HCT116 (cell line): Measurements from ENCODE around the gene CIROP. TPM values are rescaled to one million over a fixed set of nuclear protein-coding genes. Genes with fewer than 3 reads are reported as not detected.

Experiments
- ATAC-seq: fragments of 200-7000 bp; cut with Tn5 transposase; 2 replicates; pipeline ENCODE4 v1.9.1; 2020; ENCODE audit warnings: mild to moderate bottlenecking, moderate library complexity
- BruUV-seq: library from RNA; stranded (reverse); fragments of 400-500 nt; replicated peaks from 2 replicates; lab custom pipeline; 2021; lab: Mats Ljungman, UMichigan
- CTCF ChIA-PET: fragments of 300-600 bp; sonication (Branson Sonifier 250); formaldehyde crosslinking; loops from one replicate; lab custom pipeline; 2021; ENCODE audit warnings: antibody characterized with exemption; lab: Charles Lee
- POLR2A ChIA-PET: fragments of 300-600, 350-600 bp; sonication (Branson Sonifier 250); formaldehyde crosslinking; loops from one replicate; lab custom pipeline; 2021; ENCODE audit warnings: antibody characterized with exemption; lab: Charles Lee
- RAD21 ChIA-PET, 2 experiments: fragments of 300-600 bp; sonication (Branson Sonifier 250); formaldehyde crosslinking; loops; one replicate each; lab custom pipeline; 2023; ENCODE audit warnings: low total read pairs in 2 of 2; ENCODE audit not compliant: uncharacterized antibody in 2 of 2, unreplicated experiment in 2 of 2, low non-redundant PET in 1 of 2; lab: Charles Lee
- DNase-seq: peaks from one replicate; pipeline ENCODE4 v3.0.0-alpha.2; 2010; ENCODE audit warnings: low read depth, low spot score
- H2AFZ ChIP-seq: fragments of 200-600 bp; shearing (Covaris generic), sonication (generic); 2 replicates; pipeline ENCODE4 v1.6.1; 2017; ENCODE audit warnings: low read depth, mixed run types, mixed read lengths, antibody characterized with exemption, low read length; ENCODE audit not compliant: poor library complexity, severe bottlenecking
- H3K27ac ChIP-seq: 2 replicates; pipeline ENCODE4 v1.5.1; 2012; ENCODE audit warnings: low read depth, low read length
- H3K27me3 ChIP-seq: fragments of 200-600 bp; sonication (generic); 2 replicates; pipeline ENCODE4 v1.6.1; 2016; ENCODE audit warnings: mixed run types, low read length, mixed read lengths; ENCODE audit not compliant: insufficient read depth
- H3K36me3 ChIP-seq, 2 experiments: fragments of 200-500 bp in 1 of 2; fragments of 200-600 bp in 1 of 2; sonication (Bioruptor generic) in 1 of 2; sonication (generic) in 1 of 2; 2 replicates each; pipeline versions ENCODE4 v1.5.1 to v1.6.1; 2014 to 2016; ENCODE audit warnings: low read length in 2 of 2, inconsistent platforms in 1 of 2, mixed read lengths in 1 of 2, mixed run types in 1 of 2; ENCODE audit not compliant: insufficient read depth in 2 of 2, control insufficient read depth in 1 of 2
- H3K4me1 ChIP-seq, 2 experiments: fragments of 200-600 bp in 1 of 2; sonication (generic) in 1 of 2; 2 replicates each; pipeline versions ENCODE4 v1.5.1 to v1.6.1; 2012 to 2017; ENCODE audit warnings: low read length in 2 of 2, inconsistent platforms in 1 of 2, mild to moderate bottlenecking in 1 of 2, mixed read lengths in 1 of 2, mixed run types in 1 of 2, moderate library complexity in 1 of 2; ENCODE audit not compliant: insufficient read depth in 2 of 2, control insufficient read depth in 1 of 2
- H3K4me2 ChIP-seq: fragments of 200-600 bp; sonication (generic); 2 replicates; pipeline ENCODE4 v1.6.1; 2017; ENCODE audit warnings: mixed run types, low read length, mixed read lengths
- H3K4me3 ChIP-seq, 2 experiments: fragments of 200-600 bp in 1 of 2; sonication (generic) in 1 of 2; replicated peaks in 1 of 2; 2 replicates each; pipeline ENCODE4 v1.5.1; 2011 to 2016; ENCODE audit warnings: low read length in 2 of 2, control low read depth in 1 of 2, low read depth in 1 of 2, mild to moderate bottlenecking in 1 of 2, mixed read lengths in 1 of 2, mixed run types in 1 of 2
- H3K79me2 ChIP-seq: fragments of 200-600 bp; sonication (generic); 2 replicates; pipeline ENCODE4 v1.6.1; 2017; ENCODE audit warnings: mild to moderate bottlenecking, mixed run types, low read length, moderate library complexity, mixed read lengths; ENCODE audit not compliant: insufficient read depth
- H3K9ac ChIP-seq: fragments of 200-600 bp; sonication (generic); 2 replicates; pipeline ENCODE4 v1.6.1; 2016; ENCODE audit warnings: low read length, mixed read lengths
- H3K9me2 ChIP-seq: fragments of 200-600 bp; sonication (generic), shearing (Covaris generic); 2 replicates; pipeline ENCODE4 v1.6.1; 2017; ENCODE audit warnings: mixed run types, mild to moderate bottlenecking, moderate library complexity; ENCODE audit not compliant: insufficient read depth
- H3K9me3 ChIP-seq, 2 experiments: fragments of 200-500 bp in 1 of 2; fragments of 200-600 bp in 1 of 2; sonication (Bioruptor generic) in 1 of 2; sonication (generic) in 1 of 2; 2 replicates each; pipeline ENCODE4 v1.6.1; 2014 to 2017; ENCODE audit warnings: low read length in 2 of 2, mixed read lengths in 2 of 2, inconsistent platforms in 1 of 2, low read depth in 1 of 2, mild to moderate bottlenecking in 1 of 2, mixed run types in 1 of 2, moderate library complexity in 1 of 2; ENCODE audit not compliant: control insufficient read depth in 1 of 2, insufficient read depth in 1 of 2
- H4K20me1 ChIP-seq: fragments of 200-600 bp; sonication (generic), shearing (Covaris generic); 2 replicates; pipeline ENCODE4 v1.6.1; 2017; ENCODE audit warnings: mixed run types, mild to moderate bottlenecking, moderate library complexity; ENCODE audit not compliant: insufficient read depth
- ATF3 ChIP-seq: IDR thresholded peaks from 2 replicates; pipeline ENCODE4 v1.6.1; 2012
- EGR1 ChIP-seq: IDR thresholded peaks from 2 replicates; pipeline ENCODE4 v1.6.1; 2012; ENCODE audit warnings: low read depth
- ELF1 ChIP-seq: IDR thresholded peaks from 2 replicates; pipeline ENCODE4 v1.6.1; 2012; ENCODE audit warnings: low read depth, borderline replicate concordance
- EZH2 ChIP-seq: fragments of 200-600 bp; sonication (generic); IDR thresholded peaks from 2 replicates; pipeline ENCODE4 v1.6.1; 2017; ENCODE audit warnings: antibody characterized with exemption, mixed run types
- EZH2phosphoT487 ChIP-seq: fragments of 200-600 bp; IDR thresholded peaks from 2 replicates; pipeline ENCODE4 v1.6.1; 2018; ENCODE audit warnings: antibody characterized with exemption, borderline replicate concordance
- POLR2A ChIP-seq: IDR thresholded peaks from 2 replicates; pipeline ENCODE4 v1.7.0; 2011; ENCODE audit warnings: borderline replicate concordance; ENCODE audit not compliant: insufficient read depth, insufficient read length; ENCODE audit errors: extremely low read depth
- REST ChIP-seq: IDR thresholded peaks from 2 replicates; pipeline ENCODE4 v1.6.1; 2012; ENCODE audit warnings: low read depth
- SIN3A ChIP-seq: IDR thresholded peaks from 2 replicates; pipeline ENCODE4 v1.6.1; 2012; ENCODE audit warnings: low read depth
- SP1 ChIP-seq: IDR thresholded peaks from 2 replicates; pipeline ENCODE4 v1.6.1; 2012; ENCODE audit warnings: low read depth
- TCF7L2 ChIP-seq: IDR thresholded peaks from 2 replicates; pipeline ENCODE4 v1.7.0; 2011; ENCODE audit warnings: borderline replicate concordance, inconsistent platforms; ENCODE audit not compliant: insufficient read depth, insufficient read length; ENCODE audit errors: extremely low read depth
- YY1 ChIP-seq: IDR thresholded peaks from 2 replicates; pipeline ENCODE4 v1.6.1; 2011; ENCODE audit warnings: low read length, low read depth, moderate library complexity, mild to moderate bottlenecking; ENCODE audit not compliant: insufficient replicate concordance; ENCODE audit errors: extremely low read depth
- ZFX ChIP-seq: fragments of 450-650 bp; IDR thresholded peaks from 2 replicates; pipeline ENCODE4 v1.6.1; 2017
- ZNF274 ChIP-seq: fragments of 200-500 bp; sonication (Bioruptor generic); IDR thresholded peaks from 2 replicates; pipeline ENCODE4 v1.6.1; 2014; ENCODE audit warnings: mild to moderate bottlenecking, low read depth, low read length, inconsistent platforms
- intact Hi-C: fragments of 100-400 bp; cut with micrococcal nuclease; formaldehyde crosslinking; loops from 2 replicates; pipeline ENCODE4 v1.10.0; 2022
- total RNA-seq: library from RNA; stranded (reverse); gene quantifications from one replicate; pipeline ENCODE4 v1.2.1, GENCODE V29; 2021; ENCODE audit not compliant: unreplicated experiment
- TF ChIP-seq, protein P1 (sequence below): IDR thresholded peaks from 2 replicates; pipeline ENCODE4 v1.6.1; 2011; ENCODE audit warnings: mild to moderate bottlenecking, low read length, moderate library complexity; ENCODE audit not compliant: insufficient replicate concordance; ENCODE audit errors: extremely low read depth

The CIROP gene
- total RNA-seq, 1 experiment from 2014 or later: not detected

DNA sequence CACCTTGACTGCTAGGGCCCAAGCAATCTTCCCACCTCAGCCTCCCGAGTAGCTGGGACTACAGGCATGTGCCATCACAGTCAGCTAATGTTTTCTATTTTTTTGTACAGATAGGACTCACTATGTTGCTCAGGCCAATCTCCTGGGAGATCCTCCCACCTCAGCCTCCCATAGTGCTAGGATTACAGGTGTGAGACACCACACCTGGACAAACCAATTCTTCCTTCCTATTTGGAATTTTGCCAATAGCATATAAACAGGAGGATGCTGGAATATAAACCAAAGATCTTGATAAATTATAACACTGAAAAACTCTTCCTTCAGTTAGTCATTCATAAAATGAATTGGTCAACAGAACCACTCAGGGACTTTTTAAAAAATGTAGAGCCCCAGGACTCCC is 18.2 kb downstream of the CIROP start (continued):
- TF ChIP-seq REST (no peak), ATF3 (no peak)

- POLR2A ChIA-PET: interaction anchor here (1.7 kb wide), 1 partner anchor 10 kb away, joined by 5 read pairs; the partner anchor contains the start of genes ACIN1 and C14orf119
Measured at GRCh38 chr14:23085458-23085857, 19.3 kb downstream of the CIROP start.

More at GRCh38 chr14:23085458-23085857, 19.3 kb downstream of the CIROP start:
- ChIA-PET CTCF (interaction anchor here (1.0 to 1.6 kb wide), 2 partner anchors 9 to 17 kb away, joined by 3 to 6 read pairs; partner anchors contain the start of gene ACIN1), RAD21 (no interaction called here)
- Histone ChIP-seq H3K9me2 (no peaks in the 10 kb centered on the region), H3K27ac (no peak overlapping the region), H3K36me3 (peaks cover 57 to 60% of the 10 kb centered on the region in 2 experiments), H4K20me1 (no peaks in the 10 kb centered on the region), H3K9ac (no peak overlapping the region), H3K9me3 (no peaks in the 10 kb centered on the region), H3K27me3 (no peaks in the 10 kb centered on the region), H3K4me3 (no peak overlapping the region), H3K4me1 (peaks cover 0 to 2% of the 10 kb centered on the region in 2 experiments; a peak in 1 of 4 replicates), H2AFZ (no peak overlapping the region)
- ATAC-seq: no peak
- intact Hi-C loops: no loop called here
- no peak for DNase-seq
- no TSS peak for BruUV-seq
- no peak for TF ChIP-seq EZH2
- TF ChIP-seq SIN3A: no peak
- no peak for TF ChIP-seq ZNF274
- TF ChIP-seq YY1: no peak
- no peak for TF ChIP-seq REST
- TF ChIP-seq ZFX: no peak
- TF ChIP-seq POLR2A: no peak
- TF ChIP-seq ATF3: no peak
- TF ChIP-seq ELF1: no peak
- TF ChIP-seq TCF7L2: no peak
- no peak for TF ChIP-seq SP1
- no peak for TF ChIP-seq EZH2phosphoT487
- TF ChIP-seq EGR1: no peak
- TF ChIP-seq, protein P1, sequence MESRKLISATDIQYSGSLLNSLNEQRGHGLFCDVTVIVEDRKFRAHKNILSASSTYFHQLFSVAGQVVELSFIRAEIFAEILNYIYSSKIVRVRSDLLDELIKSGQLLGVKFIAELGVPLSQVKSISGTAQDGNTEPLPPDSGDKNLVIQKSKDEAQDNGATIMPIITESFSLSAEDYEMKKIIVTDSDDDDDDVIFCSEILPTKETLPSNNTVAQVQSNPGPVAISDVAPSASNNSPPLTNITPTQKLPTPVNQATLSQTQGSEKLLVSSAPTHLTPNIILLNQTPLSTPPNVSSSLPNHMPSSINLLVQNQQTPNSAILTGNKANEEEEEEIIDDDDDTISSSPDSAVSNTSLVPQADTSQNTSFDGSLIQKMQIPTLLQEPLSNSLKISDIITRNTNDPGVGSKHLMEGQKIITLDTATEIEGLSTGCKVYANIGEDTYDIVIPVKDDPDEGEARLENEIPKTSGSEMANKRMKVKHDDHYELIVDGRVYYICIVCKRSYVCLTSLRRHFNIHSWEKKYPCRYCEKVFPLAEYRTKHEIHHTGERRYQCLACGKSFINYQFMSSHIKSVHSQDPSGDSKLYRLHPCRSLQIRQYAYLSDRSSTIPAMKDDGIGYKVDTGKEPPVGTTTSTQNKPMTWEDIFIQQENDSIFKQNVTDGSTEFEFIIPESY: no peak
- TF ChIP-seq, all 23 proteins: peak for 0
- no peak overlapping the region for H3K4me2 ChIP-seq
- H3K79me2 ChIP-seq: peaks cover 49% of the 10 kb centered on the region
